GM18508 (cell line): ENCODE results near the gene KIF21B.

Source experiments
- ATAC-seq: cut with Tn5 transposase; IDR thresholded peaks from one replicate; pipeline ENCODE4 v1.9.1; 2021; ENCODE audit warnings: moderate number of reproducible peaks; ENCODE audit not compliant: insufficient read depth, unreplicated experiment

The KIF21B gene

DNA sequence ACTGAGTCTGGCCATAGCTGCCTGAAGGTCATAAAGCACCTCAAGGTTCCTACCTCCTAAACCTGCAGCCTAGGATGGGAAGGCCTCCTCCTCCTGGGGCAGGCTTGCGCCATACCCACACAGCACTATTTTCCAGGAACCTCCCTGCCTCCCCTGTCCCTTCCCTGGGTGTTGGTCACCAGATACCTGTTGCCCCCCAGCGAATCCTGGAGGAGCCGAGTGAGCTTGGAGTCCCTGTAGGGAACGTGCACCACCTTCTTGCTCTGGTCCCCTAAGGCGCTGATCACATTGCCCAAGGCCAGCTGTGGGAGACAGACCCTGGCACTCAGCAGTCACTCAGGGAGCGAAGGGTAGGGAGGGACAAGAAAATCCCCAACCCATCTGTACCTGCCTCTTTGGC, 19.4 kb downstream of the KIF21B start:
- no peak for ATAC-seq

DNA sequence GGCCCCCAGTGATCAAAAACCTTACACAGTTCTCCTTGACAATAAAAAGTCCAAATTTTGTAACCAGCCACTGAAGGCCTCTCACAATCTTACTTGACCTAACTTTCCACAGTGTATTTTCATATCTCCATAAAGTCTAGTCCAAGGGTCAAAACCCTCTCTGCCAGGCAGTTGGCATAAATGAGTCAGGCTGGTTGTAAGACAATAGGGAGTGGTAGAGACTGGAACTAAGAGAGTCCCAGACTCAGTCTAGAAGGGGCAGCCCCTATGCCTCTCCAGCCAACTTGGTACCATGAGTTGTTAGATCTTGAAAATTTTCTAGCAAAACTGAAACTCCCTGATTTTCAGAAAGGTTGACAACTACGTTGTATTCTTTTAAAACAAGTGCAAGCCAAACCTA, 21.0 kb downstream of the KIF21B start:
- ATAC-seq = no peak

DNA sequence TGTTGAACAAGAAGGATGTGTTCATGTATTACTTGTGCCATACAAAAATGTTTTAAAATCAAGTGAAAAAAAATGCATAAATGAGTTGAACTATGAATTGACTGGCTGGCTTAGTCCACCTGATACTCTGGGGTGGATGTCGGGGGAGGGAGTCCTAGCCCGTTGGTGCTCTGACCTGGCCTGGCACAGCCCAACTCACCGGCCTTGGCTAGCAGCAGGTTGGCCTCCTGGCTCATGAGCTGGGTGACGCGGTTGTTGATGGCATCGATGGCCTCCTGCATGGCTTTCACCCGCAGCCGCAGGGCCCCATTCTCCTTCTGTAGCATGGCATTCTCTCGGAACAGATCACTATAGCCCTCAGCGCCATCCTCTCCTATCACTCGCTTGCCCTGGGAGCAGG, 21.6 kb downstream of the KIF21B start:
- ATAC-seq = no peak

DNA sequence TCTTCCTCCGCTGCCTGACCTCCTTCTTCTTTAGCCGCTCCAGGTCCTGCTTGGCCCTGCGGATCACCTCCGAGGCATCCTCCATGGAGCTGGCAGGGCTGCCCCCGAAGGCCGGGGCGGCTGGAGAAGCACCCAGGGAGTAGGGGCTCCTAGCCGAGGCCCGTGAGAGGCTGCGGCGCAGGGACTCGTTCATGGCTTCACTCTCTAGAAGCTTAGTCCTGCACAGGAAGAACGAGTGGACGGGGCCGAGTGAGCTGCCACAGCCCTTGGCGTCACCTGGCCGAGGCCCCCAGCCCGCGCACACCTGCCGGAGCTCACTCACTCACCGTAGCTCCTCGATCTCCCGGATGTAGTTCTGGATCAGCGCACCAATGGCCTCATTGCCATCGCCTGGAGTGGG, 23.1 kb downstream of the KIF21B start:
- no peak for ATAC-seq

DNA sequence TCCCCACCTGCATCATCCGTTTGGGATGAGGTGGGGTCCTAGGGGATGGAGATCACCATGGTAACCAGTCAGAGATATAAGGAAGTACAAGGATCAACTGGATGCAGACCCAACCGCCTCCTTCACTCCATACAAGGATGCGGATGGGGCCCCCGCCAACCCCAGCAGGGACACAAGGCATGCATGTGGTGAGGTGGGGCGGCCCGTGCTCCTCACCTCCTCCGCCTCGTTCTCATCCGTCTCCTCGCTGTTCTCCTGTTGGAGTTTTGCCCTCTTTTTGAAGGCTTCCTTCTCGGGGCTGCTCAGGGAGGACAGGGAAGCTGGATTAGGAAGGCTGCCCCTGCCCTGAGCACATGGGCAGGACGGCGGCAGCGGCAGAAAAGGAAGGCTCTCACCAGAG, 23.8 kb downstream of the KIF21B start:
- no peak for ATAC-seq

DNA sequence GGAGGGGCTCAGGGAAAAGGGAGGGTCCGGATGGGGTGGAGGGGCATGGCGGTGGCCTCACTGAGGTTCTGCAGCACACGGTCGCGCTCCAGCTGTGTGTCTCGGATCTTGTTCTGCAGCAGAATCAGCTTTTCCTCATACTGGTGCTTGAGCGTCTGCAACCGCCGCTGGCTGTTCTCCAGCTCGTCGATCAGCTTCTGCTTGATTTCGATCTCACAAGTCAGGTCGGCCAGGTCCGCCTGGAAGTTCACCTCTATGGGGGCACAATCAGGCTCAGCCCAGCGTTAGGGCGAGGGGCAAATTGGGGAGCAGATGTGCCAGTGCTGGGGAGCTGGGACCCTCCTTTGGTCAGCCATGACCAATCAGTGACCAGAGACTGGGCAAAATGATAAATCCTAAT, 25.2 kb downstream of the KIF21B start:
- no peak for ATAC-seq

DNA sequence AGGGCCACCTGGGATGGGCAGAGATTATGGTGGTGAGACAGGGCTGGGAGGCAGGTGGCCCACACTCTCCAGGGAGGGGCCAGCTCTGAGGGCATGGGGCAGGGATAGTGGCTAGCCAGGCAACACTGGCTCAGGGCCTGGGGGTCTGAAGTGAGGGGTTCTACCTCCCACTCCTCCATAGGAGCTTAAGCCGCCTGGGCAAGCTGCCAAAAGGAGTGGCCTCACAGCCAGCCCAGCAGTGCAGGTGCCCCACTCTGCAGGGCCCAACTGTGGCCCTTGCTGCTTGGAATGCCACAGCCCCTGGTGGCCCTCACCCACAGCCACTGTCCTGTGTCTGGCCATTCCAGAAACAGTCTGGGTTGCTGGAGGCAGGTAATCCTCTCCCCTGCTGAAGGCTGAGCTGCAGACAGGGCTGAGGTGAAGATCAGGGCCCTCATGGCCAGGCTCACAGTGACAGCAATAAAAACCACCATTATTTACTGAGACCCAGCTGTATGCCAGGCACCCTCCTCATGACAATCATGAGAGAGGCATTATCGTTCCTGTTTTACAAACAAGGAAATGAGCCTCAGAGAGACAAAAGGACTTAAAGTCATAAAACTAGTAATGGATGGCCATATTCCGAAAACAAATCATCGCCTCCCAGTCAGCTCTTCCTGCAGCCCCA, 31.0 kb downstream of the KIF21B start:
- ATAC-seq = no peak

DNA sequence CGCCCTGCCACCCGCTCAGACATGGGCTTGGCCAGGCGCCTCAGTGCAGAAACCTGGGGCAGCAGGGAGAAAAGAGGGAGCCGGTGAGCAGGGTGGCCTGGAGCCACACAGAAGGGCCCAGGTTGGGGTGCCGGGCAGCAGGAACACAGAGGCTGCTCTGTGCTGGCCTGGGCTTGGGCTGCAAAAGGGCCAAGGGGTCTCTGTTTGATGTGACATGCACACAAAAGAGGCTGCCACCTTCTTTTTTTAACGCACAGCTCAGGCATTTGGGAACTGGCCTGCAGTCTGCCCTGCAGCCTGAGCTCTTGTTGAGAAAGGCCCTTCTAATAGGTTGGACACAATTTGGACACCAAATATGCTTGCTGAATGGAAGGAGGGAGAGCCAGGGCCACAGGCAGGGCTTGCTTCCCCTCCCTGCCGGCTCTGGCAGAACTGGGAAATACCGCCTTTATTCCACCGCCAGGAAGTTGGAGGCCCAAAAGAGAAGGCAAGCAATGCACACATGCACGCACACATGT, 32.4 kb downstream of the KIF21B start:
- no peak for ATAC-seq

DNA sequence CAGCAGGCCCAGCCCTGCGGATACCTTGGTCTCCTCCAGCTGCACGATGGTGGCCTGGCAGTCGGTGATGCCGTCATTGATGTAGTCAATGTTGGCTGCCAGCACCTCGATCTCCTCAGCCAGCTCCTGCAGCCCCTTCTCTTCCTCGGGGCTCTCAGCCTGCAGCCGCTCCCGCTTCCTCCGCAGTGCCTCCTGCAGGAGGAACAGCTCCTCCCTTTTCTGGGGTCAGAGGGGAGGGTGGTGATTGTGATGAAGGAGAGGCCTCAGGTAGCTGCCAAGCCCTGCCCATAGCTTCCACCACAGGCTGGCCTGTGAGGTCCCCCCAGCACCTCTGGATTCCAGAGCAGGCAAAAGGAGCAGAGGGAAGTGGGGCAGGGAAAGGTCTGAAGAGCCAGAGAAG, 33.4 kb downstream of the KIF21B start:
- no peak for ATAC-seq

DNA sequence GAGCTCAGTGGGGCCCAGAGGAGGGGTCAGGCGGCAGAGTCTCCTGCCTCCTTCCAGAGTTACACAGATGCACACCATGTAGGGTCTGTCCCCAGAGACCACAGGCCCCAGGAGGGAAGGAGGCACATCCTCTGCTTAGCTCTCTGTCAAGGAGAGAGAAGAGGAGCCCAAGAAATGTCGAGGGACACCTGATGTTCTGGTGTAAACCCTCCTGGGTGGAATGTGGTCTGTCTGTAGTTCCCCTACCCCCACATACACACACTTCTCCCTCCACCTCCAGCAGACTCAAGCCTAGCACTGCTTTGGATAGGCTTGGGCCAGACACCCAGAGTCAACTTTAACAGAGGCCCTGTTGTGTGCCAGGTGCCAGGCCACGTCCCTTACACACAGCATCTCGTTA, 34.2 kb downstream of the KIF21B start:
- no peak for ATAC-seq

DNA sequence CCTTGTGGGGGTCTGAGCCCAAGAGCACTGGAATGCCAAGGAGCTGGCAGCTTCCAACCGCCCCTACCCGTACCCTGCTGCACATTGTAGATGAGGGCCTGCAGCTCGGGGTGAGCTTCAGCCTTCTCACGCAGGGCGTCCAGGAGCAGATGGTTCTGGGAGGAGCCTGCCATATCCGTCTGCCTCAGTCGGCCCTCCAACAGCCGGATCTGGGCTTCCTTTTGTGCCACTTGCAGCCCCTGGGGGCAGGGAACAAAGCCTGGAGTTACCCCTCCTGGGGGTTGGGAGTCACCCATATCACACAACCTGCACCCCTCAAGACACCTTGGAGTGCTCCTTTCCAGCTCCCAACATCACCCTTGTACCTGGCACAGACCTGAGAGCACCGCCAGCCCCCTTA, 34.8 kb downstream of the KIF21B start:
- no peak for ATAC-seq

DNA sequence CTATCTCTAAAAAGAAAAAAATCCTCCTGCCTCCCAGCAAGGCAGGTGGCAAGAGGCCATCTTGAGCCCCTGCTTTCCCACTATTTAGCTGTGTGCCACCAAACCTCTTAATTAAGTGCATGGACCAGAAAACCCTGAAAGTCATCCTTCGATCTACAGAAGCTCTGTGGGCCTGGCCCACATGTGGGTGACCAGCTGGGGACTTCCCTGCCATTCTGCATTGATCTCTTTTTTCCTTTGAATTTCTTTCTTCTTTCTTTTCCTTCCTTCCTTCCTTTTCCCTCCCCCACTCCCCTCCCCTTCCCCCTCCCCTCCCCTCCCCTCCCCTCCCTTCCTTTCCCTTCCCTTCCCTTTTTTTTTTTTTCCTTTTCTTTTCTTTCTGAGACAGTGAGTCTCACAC, 38.0 kb downstream of the KIF21B start:
- ATAC-seq = no peak

DNA sequence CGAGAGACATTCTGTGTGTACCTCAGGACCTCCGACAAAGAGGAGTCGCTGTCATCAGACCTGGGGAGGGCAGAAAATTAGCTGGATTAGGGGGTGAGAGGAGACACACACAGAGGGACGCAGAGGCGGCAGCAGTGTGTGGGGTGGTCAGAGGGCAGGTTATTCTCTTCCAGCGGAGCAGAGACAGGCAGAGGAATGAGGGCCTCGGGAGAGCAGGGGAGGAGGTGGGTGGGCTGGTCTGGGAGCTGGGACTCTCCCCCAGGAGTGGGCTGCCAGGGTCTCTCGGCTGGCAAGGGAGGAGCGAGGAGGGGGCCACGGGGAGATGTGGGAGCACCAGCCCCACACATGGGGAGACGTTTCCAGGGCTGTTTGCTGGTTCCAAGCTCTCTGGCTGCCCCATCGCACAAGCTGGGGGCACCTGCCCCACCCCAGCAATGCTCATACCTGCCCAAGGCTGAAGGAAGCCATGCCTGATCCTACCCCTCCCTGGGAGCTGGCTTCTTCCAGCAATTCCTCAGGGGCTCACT, 40.4 kb downstream of the KIF21B start:
- ATAC-seq = no peak

DNA sequence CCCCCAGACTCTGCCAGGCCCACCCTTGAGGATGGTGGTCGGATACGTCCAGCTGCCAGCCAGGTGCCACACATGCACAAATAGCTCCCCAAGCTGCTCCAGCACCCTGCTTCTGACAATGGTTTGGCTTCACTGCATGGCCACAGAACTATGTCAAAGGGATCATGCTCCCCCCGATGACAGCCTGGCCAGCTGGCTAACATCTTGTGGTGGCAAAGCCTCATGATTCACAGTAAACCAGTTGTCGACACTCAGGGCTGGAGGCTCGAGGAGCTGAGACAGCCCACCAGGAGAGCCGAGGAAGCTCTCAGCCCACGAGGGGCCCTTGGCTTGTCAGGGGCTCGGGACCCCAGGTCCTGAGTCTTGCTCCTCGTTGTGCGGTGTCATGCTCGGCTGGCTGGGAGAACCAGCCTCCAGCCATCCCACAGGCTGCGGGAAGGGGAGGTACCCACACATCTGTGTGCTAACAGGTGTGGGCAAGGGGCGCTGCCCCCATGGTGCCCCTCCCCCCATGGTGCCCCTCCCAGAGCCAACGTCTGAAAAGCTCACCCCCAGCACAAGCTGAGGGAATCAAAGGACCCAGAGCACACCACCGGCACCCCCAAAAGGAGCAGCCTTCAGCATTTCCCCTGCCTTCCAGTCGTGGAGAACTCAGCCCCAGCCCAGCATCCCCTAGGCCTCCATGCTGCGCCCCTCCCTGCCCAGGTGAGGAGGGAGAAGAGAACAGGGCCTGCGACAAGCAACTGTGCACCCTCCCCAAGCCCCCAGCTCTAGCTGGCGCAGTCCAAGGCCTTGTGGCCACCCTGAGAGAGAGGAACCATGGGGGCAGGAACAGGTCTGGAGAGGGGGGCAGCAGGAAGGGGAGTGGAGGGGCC, 41.2 kb downstream of the KIF21B start:
- no peak for ATAC-seq

DNA sequence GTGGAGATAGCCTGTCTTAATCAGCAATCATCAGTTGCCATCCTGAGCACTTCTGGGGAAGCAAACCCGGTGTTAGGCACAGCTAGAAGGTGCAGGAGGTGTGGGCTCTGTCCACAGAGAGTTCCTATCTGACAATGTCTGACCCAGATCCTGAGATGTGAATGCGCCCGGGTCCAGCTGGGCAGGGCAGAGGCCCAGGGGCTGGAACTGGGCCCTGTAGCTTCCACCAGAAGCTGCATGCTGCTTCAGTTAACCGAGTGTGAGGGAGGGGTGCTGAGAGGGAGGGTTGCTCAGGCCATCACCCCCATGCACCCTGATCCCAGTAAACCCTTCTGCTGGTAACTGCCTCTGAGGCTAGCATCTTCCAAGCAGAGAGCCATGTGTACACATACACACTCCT, 42.2 kb downstream of the KIF21B start:
- ATAC-seq = no peak

DNA sequence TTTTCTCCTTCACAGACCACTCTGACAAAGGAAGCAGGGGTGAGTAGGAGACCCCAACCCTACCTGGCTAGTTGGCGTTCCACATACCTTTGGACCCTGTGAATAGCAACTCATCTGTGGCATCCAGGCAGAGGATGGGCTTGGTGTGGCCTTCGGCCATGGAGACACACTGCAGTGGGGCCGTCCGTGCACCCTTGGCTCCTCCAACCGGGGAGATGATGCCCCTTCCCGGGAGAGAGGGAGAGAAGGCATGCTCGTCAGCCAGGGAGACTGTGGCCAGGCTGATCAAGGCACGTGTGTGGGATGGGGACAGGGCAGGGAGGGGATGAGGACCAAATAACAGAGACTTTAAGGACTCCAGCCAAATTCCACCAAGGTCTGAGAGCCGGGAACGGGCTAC, 42.6 kb downstream of the KIF21B start:
- ATAC-seq = no peak

DNA sequence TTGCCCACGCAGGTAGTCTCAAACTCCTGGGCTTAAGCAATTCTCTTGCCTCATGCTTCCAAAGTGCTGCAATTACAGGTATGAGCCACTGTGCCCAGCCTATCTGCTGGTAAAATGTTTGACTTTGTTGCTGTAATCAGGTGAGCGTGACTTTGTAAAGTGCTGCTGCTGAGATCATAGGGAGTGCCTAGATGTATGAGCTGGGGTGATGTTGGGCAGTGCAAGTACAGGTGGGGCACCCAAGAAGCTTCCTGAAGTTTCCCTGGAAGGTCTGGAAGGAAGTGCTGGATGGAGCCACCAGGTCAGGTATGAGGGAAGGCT, 43.1 kb downstream of the KIF21B start:
- ATAC-seq = no peak

DNA sequence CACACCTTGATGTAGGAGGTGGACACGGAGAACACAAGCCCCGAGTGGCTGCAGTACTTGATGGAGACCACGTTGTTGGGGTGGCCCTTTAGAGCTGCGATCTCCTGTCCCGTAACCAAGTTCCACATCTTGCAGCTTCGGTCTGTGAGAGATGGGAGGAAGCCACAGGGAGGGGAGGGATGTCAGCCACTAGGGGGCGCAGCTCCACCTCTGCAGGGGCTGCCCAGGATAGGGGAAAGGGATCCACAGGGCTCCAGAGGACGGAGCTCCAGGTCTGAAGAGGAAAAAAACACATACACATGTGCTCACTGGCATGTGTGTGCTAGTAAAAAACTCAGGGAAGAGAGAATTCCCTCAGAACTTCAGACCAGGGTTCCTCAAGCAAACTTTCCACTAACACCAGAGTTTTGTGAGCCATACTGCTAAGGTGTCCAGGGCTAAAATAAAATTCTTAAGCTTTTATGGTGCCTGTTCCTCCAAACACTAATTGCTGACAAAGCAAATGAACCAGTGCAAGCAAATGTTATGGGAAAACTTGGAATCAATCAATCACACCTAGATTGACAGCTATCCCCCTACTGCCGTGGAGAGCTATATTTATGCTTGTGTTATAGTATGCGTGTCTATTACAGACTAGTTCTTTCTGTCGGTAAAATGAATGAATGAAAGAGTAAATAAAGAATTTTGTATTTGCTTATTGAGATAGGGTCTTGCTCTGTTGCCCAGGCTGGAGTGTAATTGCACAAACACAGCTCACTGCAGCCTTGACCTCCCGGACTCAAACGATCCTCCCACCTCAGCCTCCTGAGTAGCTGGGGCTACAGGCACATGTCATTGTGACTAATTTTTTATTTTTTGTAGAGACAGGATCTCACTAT, 43.7 kb downstream of the KIF21B start:
- no peak for ATAC-seq

DNA sequence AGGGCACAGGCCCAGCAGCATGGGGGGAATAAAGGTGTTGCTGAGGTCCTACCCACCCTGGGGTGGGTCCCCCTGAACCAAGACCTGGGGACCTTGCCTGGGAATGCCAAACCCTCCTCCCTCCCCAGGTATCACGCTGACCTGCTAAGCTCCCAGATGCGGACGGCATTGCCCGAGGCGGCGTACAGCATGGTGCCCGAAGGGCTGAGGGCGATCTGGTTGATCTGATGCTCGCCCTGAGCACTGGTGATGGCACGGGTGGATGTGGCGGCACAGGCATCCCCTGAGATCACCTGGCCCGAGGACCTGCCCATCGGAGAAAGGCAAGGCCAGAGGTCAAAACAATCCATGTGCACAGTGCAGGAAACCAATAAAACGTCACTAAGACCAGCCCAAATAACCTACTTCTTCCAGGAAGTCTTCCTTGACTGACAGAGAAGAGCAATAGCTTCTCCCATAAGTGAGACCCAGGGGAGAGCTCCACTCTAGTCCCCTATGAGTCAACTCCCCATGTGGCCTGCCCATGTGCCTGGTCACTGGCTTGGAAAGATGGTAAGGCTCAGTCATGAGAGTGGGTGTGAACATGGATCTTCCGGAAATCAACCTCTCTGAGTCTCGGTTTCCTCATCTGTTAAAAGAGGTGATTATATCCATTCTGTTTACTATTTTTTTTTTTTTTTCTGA, 46.3 kb downstream of the KIF21B start:
- ATAC-seq = no peak

DNA sequence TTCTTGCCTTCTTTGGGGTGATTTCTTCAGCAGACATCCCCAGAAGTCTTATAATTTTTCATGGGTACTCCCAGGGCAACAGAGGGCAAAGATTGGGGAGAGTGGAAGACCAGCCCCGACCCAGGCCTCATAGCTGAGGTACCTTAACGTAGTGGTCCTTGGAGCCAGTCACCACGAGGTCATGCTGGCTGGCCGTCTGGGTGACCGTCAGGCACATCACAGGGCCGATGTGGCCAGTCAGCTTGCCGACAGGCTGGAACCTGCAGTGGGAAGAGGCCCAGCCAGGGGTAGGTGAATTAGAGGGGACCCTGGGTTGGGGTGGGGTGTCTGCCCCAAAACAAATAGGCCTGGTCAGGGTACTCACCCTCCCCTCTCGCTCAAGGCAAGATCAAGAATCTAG, 46.9 kb downstream of the KIF21B start:
- no peak for ATAC-seq
